ENCODE results near the gene SLC12A7.

DNA sequence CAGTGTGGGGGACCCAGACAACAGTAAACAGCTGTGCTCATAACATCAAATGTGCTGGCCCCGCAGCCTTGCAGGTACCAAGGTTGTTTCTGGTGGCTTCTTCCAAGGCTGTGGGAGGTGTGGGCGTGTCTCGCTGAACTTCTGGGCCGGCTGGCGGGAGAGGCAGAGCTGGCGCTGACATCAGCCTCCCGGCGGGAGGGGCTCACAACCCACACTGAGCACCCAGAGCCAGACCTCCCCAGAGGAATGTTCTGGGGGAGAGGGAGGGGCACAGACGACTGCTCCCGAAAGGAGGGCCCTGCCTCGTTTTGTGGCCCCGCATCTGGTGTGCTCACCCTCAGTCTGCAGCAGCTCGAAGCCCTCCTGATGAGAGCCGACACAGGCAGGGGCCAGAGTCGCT is 6.9 kb upstream of the SLC12A7 start:
- TF ChIP-seq, protein P1, sequence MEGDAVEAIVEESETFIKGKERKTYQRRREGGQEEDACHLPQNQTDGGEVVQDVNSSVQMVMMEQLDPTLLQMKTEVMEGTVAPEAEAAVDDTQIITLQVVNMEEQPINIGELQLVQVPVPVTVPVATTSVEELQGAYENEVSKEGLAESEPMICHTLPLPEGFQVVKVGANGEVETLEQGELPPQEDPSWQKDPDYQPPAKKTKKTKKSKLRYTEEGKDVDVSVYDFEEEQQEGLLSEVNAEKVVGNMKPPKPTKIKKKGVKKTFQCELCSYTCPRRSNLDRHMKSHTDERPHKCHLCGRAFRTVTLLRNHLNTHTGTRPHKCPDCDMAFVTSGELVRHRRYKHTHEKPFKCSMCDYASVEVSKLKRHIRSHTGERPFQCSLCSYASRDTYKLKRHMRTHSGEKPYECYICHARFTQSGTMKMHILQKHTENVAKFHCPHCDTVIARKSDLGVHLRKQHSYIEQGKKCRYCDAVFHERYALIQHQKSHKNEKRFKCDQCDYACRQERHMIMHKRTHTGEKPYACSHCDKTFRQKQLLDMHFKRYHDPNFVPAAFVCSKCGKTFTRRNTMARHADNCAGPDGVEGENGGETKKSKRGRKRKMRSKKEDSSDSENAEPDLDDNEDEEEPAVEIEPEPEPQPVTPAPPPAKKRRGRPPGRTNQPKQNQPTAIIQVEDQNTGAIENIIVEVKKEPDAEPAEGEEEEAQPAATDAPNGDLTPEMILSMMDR (IDR thresholded peaks at IDR 0.05): no peak
- no peak for TF ChIP-seq POLR2A (IDR thresholded peaks at IDR 0.05)

Measured in thyroid gland (tissue), 4 donors.